ENCODE results near the gene ZNF248.
A peak's percentile ranks its signal among the peaks of the same experiment; 100 is the strongest.
"Not testable (repeated sequence)": the region's sequence is repeated elsewhere in the genome, so short reads cannot be mapped to it uniquely, and the experiment has no call there.

Gene ZNF248

DNA sequence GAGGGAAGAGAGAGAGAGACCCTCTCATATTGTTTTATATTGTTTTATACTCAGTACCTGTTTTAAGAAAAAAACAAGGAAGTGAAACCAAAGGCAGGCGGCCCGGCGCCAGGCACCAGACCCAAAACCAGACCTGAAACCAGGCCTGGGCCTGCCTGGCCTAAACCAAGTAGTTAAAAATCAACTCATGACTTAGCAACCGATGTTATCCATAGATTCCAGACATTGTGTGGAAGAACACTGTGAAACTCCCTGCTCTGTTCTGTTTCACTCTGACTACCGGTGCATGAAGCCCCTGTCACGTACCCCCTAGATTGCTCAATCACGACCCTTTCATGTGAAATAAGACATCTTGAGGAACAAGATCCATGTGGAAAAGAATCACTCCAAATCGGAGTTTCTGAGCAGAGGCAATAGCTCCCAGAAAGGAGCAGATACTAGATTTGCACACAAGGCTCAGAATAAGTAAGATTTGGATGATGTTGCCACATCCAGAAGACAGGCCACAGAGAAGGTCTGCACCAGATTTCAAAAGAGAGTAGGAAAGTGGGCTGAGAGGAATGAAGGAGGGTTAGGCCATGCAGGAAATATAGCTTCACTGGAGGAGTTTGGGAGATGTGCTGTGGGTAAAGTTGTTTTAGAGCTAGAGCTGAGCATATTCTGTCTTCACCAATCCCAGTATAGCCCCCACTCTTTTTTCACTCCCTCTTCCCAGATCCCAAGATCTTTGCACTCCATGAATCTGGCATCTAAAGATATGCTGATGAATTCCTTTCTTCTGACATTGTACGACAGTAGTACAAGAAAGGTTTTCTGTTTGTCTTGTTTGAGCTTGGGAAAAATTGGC, 8.8 kb upstream of the ZNF248 start:
- Histone ChIP-seq H3K4me3 (no peak overlapping the region), H3K9ac (no peak overlapping the region), H3K4me1 (peaks cover 6% of the 10 kb centered on the region; the same call in 1 of the 2 replicates), H3K4me2 (0 out of 2 replicates have a peak overlapping the region, but pooled peaks have one; percentile 10), H4K20me1 (no peaks in the 10 kb centered on the region), H3K36me3 (no peaks in the 10 kb centered on the region), H3K9me3 (no peaks in the 10 kb centered on the region), H3K27me3 (no peaks in the 10 kb centered on the region), H3K27ac (no peak overlapping the region)
- TF ChIP-seq Cebpa-rat (IDR thresholded peaks at IDR 0.05): no peak

DNA sequence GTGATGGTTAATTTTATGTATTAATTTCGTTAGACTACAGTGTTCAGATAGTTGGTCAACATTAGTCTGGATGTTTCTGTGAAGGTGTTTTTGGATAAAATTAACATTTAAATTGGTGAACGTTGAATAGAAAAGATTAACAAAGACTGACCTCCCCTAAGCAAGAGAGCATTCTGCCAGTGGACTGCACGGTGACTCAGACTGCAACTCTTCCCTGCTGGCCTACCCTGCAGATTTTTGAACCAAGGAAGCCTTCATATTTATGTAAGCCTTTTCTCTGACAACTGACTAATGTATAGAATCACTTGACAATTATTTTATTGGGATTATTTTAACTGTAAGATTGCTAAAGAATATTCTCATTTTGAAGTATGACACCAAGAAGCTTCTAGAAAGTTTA, 7.9 kb upstream of the ZNF248 start:
- Histone ChIP-seq H3K27ac (no peak overlapping the region), H3K27me3 (no peaks in the 10 kb centered on the region), H3K36me3 (no peaks in the 10 kb centered on the region), H3K9ac (no peak overlapping the region), H3K4me1 (peaks cover 6% of the 10 kb centered on the region; the same call in 1 of the 2 replicates), H4K20me1 (no peaks in the 10 kb centered on the region), H3K4me2 (no peak overlapping the region), H3K4me3 (no peak overlapping the region), H3K9me3 (no peaks in the 10 kb centered on the region)
- no peak for TF ChIP-seq Cebpa-rat (IDR thresholded peaks at IDR 0.05)

DNA sequence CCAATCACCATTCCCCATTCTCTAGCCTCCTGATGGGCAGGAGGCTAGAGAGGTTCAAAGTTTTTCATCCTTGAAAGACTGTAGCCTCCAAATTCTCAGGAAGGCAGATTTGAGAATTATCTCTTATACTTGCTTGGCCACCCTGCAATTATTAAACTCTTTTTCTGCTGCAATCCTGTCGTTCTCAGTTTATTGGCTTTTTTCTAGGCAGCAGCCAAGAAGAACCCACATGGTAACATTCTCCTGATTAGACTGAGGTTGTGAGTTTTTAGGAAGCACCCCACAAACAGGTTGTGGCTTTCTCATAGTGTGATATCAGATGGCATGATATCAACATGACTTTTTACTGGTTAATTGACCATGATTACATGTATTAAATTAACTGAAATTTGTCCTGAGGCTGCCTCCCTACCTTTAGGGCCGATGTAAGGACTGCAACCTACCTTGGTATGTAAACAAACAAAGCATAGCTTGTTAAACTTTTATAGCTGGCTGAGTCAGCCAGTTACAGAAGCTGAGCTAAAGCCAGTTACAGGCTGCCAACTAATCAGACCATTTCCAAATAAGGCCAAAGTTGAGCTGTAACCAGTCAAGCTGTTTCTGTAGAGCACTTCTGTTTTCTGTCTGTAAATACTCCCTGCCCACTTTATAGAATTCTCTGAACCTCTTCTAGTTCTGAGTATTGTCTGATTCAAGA, 3.2 kb upstream of the ZNF248 start:
- no peak overlapping the region for H3K4me3 ChIP-seq
- no peak overlapping the region for H3K27ac ChIP-seq
- no peaks in the 10 kb centered on the region for H3K36me3 ChIP-seq
- no peak for TF ChIP-seq Cebpa-rat (IDR thresholded peaks at IDR 0.05)
- no peak overlapping the region for H3K9ac ChIP-seq
- no peaks in the 10 kb centered on the region for H4K20me1 ChIP-seq
- no peaks in the 10 kb centered on the region for H3K9me3 ChIP-seq
- H3K4me2 ChIP-seq: no peak overlapping the region
- H3K27me3 ChIP-seq: no peaks in the 10 kb centered on the region
- H3K4me1 ChIP-seq: peaks cover 16% of the 10 kb centered on the region

DNA sequence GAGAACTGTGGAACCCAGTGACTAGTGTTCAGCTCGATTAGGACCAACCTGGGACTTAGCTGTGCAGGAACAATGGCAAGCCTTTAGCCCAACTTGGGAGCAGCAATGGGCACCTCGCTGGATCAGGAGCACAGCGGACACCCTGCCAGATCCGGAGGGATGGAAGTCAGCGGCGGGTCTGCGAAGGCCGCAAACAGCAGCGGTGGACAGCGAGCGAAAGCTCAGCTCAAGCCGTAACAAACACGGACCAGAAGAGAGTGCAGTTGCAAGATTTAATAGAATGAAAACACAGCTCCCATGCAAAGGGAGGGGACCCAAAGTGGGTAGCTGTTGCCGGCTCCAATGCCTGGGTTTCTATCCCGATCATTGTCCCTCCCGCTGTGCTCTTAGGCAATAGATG, 1.9 kb upstream of the ZNF248 start:
- H3K27ac ChIP-seq, H3K4me2 ChIP-seq, H3K4me3 ChIP-seq, H3K36me3 ChIP-seq, H3K27me3 ChIP-seq, H3K9me3 ChIP-seq, H3K9ac ChIP-seq, H4K20me1 ChIP-seq: not testable (repeated sequence)
- H3K4me1 ChIP-seq: peaks cover 29% of the 10 kb centered on the region

DNA sequence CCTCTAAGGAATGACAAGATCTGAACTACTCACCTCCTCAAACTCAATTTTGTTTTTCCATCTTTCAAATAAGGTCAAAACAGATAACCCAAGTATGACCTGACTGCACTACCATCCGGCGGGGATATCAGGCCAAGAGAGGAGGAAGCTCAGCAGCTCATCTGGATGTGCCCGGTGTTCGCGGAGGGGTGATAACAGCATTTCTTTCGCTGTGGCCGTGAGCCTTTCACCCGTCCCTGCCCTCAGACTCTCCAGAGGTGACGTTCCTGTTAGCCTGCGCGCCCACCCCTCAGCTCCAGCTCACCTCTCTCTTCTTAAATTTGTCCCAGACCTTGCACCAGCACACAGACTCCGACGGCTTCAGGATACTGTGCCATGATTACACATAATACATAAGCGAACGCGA, 526 bp downstream of the ZNF248 start:
- Histone ChIP-seq H3K4me3 (peak overlapping the region; percentile 95), H3K9ac (peak overlapping the region; percentile 94), H3K27ac (peak overlapping the region; percentile 94)

DNA sequence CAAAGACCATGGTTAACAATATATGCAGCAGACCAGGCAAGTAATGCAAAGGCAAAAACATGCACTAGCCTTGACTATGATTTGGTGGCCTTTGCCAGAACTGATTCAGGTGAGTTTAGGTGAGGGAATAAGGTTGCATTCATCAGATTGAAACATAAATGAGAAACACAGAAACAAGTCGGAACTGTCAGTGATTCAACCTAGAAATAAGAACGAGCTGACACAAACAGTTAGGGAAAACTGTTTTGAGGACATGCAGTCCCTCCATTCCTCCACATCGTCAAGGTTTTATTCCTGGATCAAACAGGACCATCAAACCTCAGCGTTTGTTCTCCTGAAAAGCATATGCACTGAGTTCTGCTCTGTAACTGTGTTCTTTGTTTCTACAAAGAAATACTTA, 1.8 kb downstream of the ZNF248 start:
- Histone ChIP-seq H3K4me3 (peak overlapping the region; percentile 95; the same call in 1 of the 2 replicates), H3K4me1 (peaks cover 30% of the 10 kb centered on the region), H3K27me3 (no peaks in the 10 kb centered on the region), H3K27ac (no peak overlapping the region), H3K4me2 (peak overlapping the region; percentile 86), H3K9me3 (peaks cover 6% of the 10 kb centered on the region), H3K36me3 (peaks cover 23% of the 10 kb centered on the region), H4K20me1 (no peaks in the 10 kb centered on the region), H3K9ac (peak overlapping the region; percentile 56)
- TF ChIP-seq Cebpa-rat (IDR thresholded peaks at IDR 0.05): no peak

More for the DNA sequence above, 526 bp downstream of the ZNF248 start:
- Histone ChIP-seq H3K27me3 (no peaks in the 10 kb centered on the region), H3K4me2 (peak overlapping the region; percentile 86), H3K4me1 (peaks cover 30% of the 10 kb centered on the region), H3K9me3 (peaks cover 6% of the 10 kb centered on the region), H4K20me1 (no peaks in the 10 kb centered on the region), H3K36me3 (peaks cover 19% of the 10 kb centered on the region)
- no peak for TF ChIP-seq Cebpa-rat (IDR thresholded peaks at IDR 0.05)

DNA sequence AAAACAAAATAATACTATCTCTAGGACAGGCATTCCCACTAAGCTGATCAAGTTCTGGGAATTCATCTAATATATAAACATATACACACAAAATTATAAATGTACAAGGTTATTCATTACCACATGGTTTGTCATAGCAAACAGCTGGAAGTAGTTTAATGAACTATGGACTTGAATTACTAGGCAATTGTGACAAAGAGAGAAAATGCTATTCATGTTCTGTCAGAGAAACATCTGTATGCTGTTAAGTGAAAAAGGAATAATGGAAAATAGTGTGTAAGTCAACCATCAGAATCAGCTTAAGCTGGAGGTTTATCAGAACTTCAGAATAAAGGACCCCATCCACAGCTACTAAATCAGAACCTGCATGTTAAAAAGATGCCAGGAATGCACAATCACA, 2.8 kb downstream of the ZNF248 start:
- H3K4me3 ChIP-seq: no peak overlapping the region
- H3K4me1 ChIP-seq: peaks cover 30% of the 10 kb centered on the region
- peak overlapping the region; percentile 86; the same call in 1 of the 2 replicates for H3K4me2 ChIP-seq
- H3K27ac ChIP-seq: no peak overlapping the region
- H3K27me3 ChIP-seq: no peaks in the 10 kb centered on the region
- peaks cover 26% of the 10 kb centered on the region for H3K36me3 ChIP-seq
- H3K9ac ChIP-seq: no peak overlapping the region
- peaks cover 6% of the 10 kb centered on the region for H3K9me3 ChIP-seq
- no peaks in the 10 kb centered on the region for H4K20me1 ChIP-seq
- TF ChIP-seq Cebpa-rat (IDR thresholded peaks at IDR 0.05): no peak

DNA sequence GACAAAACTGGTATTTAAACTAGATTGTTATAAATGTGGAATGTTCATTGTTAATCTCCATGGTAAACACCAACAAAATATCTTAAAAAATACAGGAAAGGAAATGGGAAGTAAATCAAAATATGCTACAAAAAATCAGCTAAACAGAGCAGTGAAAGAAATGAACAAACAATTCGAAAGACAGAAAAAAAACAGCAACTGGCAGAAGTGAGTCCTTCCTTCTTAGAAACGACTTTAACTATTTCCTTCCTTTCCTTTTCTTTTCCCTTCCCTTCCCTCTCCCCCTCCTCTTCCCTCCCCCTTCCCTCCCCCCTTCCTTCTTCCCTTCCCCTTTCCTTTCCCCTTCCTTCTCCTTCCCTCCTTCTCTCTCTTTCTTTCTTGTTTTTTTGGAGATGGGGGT, 12.8 kb downstream of the ZNF248 start:
- Histone ChIP-seq H3K4me3 (no peak overlapping the region), H3K4me1 (no peaks in the 10 kb centered on the region), H3K27ac (no peak overlapping the region), H3K27me3 (no peaks in the 10 kb centered on the region), H3K4me2 (no peak overlapping the region), H3K36me3 (peaks cover 79% of the 10 kb centered on the region), H4K20me1 (no peaks in the 10 kb centered on the region), H3K9ac (no peak overlapping the region), H3K9me3 (peaks cover 45% of the 10 kb centered on the region)
- no peak for TF ChIP-seq Cebpa-rat (IDR thresholded peaks at IDR 0.05)

DNA sequence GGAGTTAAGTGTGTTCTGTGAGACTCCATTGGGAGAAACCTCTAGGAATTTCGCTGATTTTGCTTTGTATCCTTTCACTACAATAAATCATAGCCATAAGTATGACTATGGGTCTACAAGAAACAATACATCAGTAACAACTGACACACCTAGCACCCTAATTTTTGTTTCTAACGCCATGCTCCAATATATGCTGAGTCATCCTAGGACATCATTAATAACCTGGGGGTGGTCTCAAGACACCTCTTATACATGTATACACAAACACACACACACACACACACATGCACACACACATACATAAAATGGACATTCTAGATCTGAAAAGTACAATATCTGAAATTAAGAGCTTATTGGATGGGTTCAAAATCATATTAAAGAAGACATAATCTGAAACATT, 18.2 kb downstream of the ZNF248 start:
- Histone ChIP-seq H3K27me3 (no peaks in the 10 kb centered on the region), H3K9ac (no peak overlapping the region), H3K9me3 (peaks cover 67% of the 10 kb centered on the region), H3K36me3 (peaks cover 89% of the 10 kb centered on the region), H3K27ac (no peak overlapping the region), H3K4me1 (no peaks in the 10 kb centered on the region), H3K4me2 (no peak overlapping the region), H4K20me1 (no peaks in the 10 kb centered on the region), H3K4me3 (no peak overlapping the region)
- no peak for TF ChIP-seq Cebpa-rat (IDR thresholded peaks at IDR 0.05)
